Subcutaneous abdominal adipose tissue (tissue), 5 donors: Measurements from ENCODE around the gene KIF16B.

Source experiments
- H3K27ac ChIP-seq: one replicate; pipeline ENCODE4 v1.7.0; 2013; ENCODE audit warnings: low read depth, mild to moderate bottlenecking, inconsistent platforms, low read length, moderate library complexity
- H3K27me3 ChIP-seq, 5 donors: one replicate each; pipeline ENCODE4 v1.7.0; 2013; ENCODE audit warnings: low read length in 5 of 5, inconsistent platforms in 1 of 5; ENCODE audit not compliant: control insufficient read depth in 5 of 5, insufficient read depth in 4 of 5
- H3K36me3 ChIP-seq, 5 donors: one replicate each; pipeline ENCODE4 v1.7.0; 2013; ENCODE audit warnings: low read length in 5 of 5; ENCODE audit not compliant: control insufficient read depth in 5 of 5, insufficient read depth in 5 of 5
- H3K4me1 ChIP-seq, 5 donors: one replicate each; pipeline ENCODE4 v1.7.0; 2013; ENCODE audit warnings: low read length in 5 of 5, mild to moderate bottlenecking in 3 of 5, moderate library complexity in 1 of 5; ENCODE audit not compliant: control insufficient read depth in 5 of 5, insufficient read depth in 5 of 5
- H3K4me3 ChIP-seq, 5 donors: one replicate each; pipeline ENCODE4 v1.7.0; 2013; ENCODE audit warnings: low read length in 5 of 5, low read depth in 1 of 5
- H3K9ac ChIP-seq, 5 donors: one replicate each; pipeline ENCODE4 v1.7.0; 2013; ENCODE audit warnings: low read length in 5 of 5, mild to moderate bottlenecking in 4 of 5, moderate library complexity in 3 of 5
- H3K9me3 ChIP-seq, 5 donors: one replicate each; pipeline ENCODE4 v1.7.0; 2013; ENCODE audit warnings: low read length in 5 of 5; ENCODE audit not compliant: control insufficient read depth in 5 of 5
- donor health status: healthy.
- donor health status: healthy.
- donor health status: healthy.
- donor health status: healthy.
- donor health status: healthy.

KIF16B gene

DNA sequence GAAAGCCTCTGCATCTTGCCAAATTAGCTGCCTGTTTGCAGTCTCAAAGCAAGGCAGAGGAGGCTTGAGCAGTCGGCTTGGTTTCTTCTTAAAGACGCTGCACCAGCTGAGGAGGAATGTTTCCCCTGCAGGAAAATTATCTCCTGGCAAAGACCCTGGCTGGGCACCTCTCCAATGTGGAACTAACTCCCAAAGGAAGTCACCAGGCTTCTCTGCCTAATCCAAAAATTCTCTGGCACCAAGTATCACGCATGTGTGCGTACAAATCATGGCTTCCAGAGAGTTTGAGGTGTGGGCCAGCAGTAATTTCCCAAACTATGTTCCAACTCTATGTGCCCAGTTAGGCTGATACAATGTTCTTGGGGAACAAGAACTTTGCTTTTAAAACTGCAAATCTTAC is 176.2 kb downstream of the KIF16B start:
- H3K9me3 ChIP-seq, result no peaks in the 10 kb centered on the region
- H3K4me3 ChIP-seq, result no peak overlapping the region
- H3K36me3 ChIP-seq, result peaks cover 0 to 25% (median 4%) of the 10 kb centered on the region in 5 donors
- peaks cover 0 to 19% (median 17%) of the 10 kb centered on the region in 5 donors for H3K4me1 ChIP-seq
- no peak overlapping the region for H3K9ac ChIP-seq
- no peak overlapping the region for H3K27ac ChIP-seq
- no peaks in the 10 kb centered on the region for H3K27me3 ChIP-seq

GRCh38 chr20:16395366-16395765 is 177.9 kb downstream of the KIF16B start:
- Histone ChIP-seq H3K27me3 (no peaks in the 10 kb centered on the region), H3K9me3 (no peaks in the 10 kb centered on the region), H3K9ac (no peak overlapping the region), H3K36me3 (peaks cover under 1 to 24% (median 10%) of the 10 kb centered on the region in 5 donors), H3K27ac (no peak overlapping the region), H3K4me1 (peaks cover 0 to 20% (median 19%) of the 10 kb centered on the region in 5 donors), H3K4me3 (no peak overlapping the region)

GRCh38 chr20:16394784-16395183 is 178.5 kb downstream of the KIF16B start:
- no peaks in the 10 kb centered on the region for H3K9me3 ChIP-seq
- H3K27ac ChIP-seq, result no peak overlapping the region
- H3K9ac ChIP-seq, result no peak overlapping the region
- peaks cover 0 to 20% (median 19%) of the 10 kb centered on the region in 5 donors for H3K4me1 ChIP-seq
- peaks cover 0 to 23% (median 10%) of the 10 kb centered on the region in 5 donors for H3K36me3 ChIP-seq
- no peaks in the 10 kb centered on the region for H3K27me3 ChIP-seq
- no peak overlapping the region for H3K4me3 ChIP-seq

DNA sequence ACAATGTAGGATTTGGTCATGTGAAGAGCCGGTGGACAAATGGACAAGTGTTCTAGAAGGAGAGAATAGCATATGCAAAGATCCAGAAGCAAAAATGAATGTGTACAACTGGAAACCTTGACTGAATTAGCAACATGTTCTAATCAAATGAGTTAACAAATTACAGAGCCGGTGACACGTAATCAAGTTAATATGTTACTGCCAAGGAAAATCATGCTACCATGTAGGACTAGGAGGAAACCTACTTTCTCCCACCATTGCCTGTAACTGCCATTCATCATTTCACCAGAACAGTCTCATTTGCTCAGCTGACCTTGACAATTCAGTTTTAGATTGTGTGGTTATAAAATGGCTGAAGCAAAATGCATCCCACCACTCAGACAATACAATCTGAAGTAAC is 179.4 kb downstream of the KIF16B start:
- Histone ChIP-seq H3K27ac (no peak overlapping the region), H3K9ac (no peak overlapping the region), H3K9me3 (no peaks in the 10 kb centered on the region), H3K27me3 (no peaks in the 10 kb centered on the region), H3K4me1 (peaks cover 0 to 20% (median 19%) of the 10 kb centered on the region in 5 donors), H3K4me3 (no peak overlapping the region), H3K36me3 (peaks cover 0 to 13% (median 5%) of the 10 kb centered on the region in 5 donors)

GRCh38 chr20:16393297-16393696 is 180.0 kb downstream of the KIF16B start:
- peaks cover 0 to 20% (median 18%) of the 10 kb centered on the region in 5 donors for H3K4me1 ChIP-seq
- H3K4me3 ChIP-seq, result no peak overlapping the region
- H3K9ac ChIP-seq, result no peak overlapping the region
- no peaks in the 10 kb centered on the region for H3K9me3 ChIP-seq
- peaks cover 0 to 11% (median 5%) of the 10 kb centered on the region in 5 donors for H3K36me3 ChIP-seq
- no peaks in the 10 kb centered on the region for H3K27me3 ChIP-seq
- no peak overlapping the region for H3K27ac ChIP-seq

DNA sequence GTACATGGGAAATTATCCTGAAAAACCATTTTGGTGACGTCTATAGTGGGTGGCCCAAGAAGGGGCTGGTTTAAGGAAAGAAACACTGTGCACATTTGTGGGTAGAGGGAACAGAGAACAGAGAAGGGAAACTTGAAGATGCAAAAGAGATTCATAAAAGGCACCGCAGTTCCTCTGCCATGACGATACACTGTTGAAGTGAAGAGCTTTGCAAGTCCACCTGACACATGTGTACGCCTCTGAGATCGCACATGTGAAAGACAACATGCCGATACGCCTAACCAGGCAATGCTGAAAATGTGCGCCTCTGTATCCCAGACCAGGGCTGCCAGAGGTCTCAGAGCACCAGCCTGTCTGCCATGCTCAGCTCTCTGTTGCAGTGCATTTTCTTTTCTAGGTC is 180.9 kb downstream of the KIF16B start:
- Histone ChIP-seq H3K36me3 (peaks cover 3 to 15% (median 5%) of the 10 kb centered on the region in 5 donors), H3K4me1 (peaks cover 0 to 14% (median 9%) of the 10 kb centered on the region in 5 donors), H3K4me3 (no peak overlapping the region), H3K9ac (no peak overlapping the region), H3K27ac (no peak overlapping the region), H3K9me3 (no peaks in the 10 kb centered on the region), H3K27me3 (no peaks in the 10 kb centered on the region)

DNA sequence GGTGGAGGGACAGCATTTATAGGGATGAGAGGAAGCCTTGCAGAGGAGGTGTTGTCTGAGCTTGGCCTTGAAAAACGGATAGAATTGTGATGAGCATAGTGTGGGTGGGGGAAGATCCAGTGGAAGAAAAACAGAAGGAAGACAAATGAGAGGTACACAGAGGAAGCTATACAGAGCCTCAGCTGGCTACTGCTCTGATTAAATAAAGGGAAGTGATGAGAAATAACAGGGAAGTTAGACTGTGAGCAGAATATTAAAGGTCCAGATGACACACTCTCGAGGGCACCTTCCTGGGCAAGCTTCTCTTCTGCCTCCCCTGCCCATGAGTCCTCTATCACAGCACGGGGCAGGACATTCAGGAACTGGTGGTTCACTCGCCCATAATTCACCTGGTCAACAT is 182.3 kb downstream of the KIF16B start:
- Histone ChIP-seq H3K27me3 (no peaks in the 10 kb centered on the region), H3K9me3 (no peaks in the 10 kb centered on the region), H3K4me1 (peaks cover 0 to 6% (median 0%) of the 10 kb centered on the region in 5 donors), H3K9ac (no peak overlapping the region), H3K36me3 (peaks cover 3 to 18% (median 7%) of the 10 kb centered on the region in 5 donors), H3K27ac (no peak overlapping the region), H3K4me3 (no peak overlapping the region)

GRCh38 chr20:16388731-16389130 is 184.5 kb downstream of the KIF16B start:
- no peaks in the 10 kb centered on the region for H3K9me3 ChIP-seq
- peaks cover 0 to 6% (median 0%) of the 10 kb centered on the region in 5 donors for H3K4me1 ChIP-seq
- peaks cover 8 to 34% (median 19%) of the 10 kb centered on the region in 5 donors for H3K36me3 ChIP-seq
- H3K9ac ChIP-seq, result no peak overlapping the region
- H3K27ac ChIP-seq, result no peak overlapping the region
- no peak overlapping the region for H3K4me3 ChIP-seq
- H3K27me3 ChIP-seq, result no peaks in the 10 kb centered on the region

- Histone ChIP-seq H3K4me1 (peaks cover 0 to 6% (median 0%) of the 10 kb centered on the region in 5 donors), H3K27me3 (no peaks in the 10 kb centered on the region), H3K9ac (no peak overlapping the region), H3K27ac (no peak overlapping the region), H3K4me3 (no peak overlapping the region), H3K9me3 (no peaks in the 10 kb centered on the region), H3K36me3 (peaks cover 8 to 37% (median 25%) of the 10 kb centered on the region in 5 donors)
Observed at GRCh38 chr20:16387666-16388065, 185.6 kb downstream of the KIF16B start.

- Histone ChIP-seq H3K9ac (no peak overlapping the region), H3K9me3 (no peaks in the 10 kb centered on the region), H3K4me1 (no peaks in the 10 kb centered on the region), H3K4me3 (no peak overlapping the region), H3K27ac (no peak overlapping the region), H3K27me3 (no peaks in the 10 kb centered on the region), H3K36me3 (peaks cover 8 to 26% (median 17%) of the 10 kb centered on the region in 5 donors)
Observed at GRCh38 chr20:16385891-16386290, 187.4 kb downstream of the KIF16B start.
